Peyer's patch (tissue), 4 donors: ENCODE measurements around the gene KCNMA1. TPM values are rescaled to one million over a fixed set of nuclear protein-coding genes. Genes with fewer than 3 reads are reported as not detected.

Experiments
- DNase-seq, 3 donors: peaks; one replicate each; pipeline ENCODE4 v3.0.0-alpha.2; 2017 to 2019
- H3K27ac ChIP-seq, 4 donors: fragments of 200-600 bp; sonication (generic); one replicate each; pipeline ENCODE4 v1.5.1; 2016 to 2019
- H3K27me3 ChIP-seq, 2 donors: fragments of 200-600 bp; sonication (generic); one replicate each; pipeline ENCODE4 v1.5.1; 2019
- H3K36me3 ChIP-seq, 3 donors: fragments of 200-600 bp; sonication (generic); one replicate each; pipeline ENCODE4 v1.5.1; 2016 to 2019
- H3K4me1 ChIP-seq, 4 donors: fragments of 200-600 bp; sonication (generic); one replicate each; pipeline ENCODE4 v1.5.1; 2016 to 2019
- H3K4me3 ChIP-seq, 4 donors: fragments of 200-600 bp; sonication (generic); 1 replicate in 3 of 4; 2 replicates in 1 of 4; pipeline ENCODE4 v1.5.1; 2016 to 2019; ENCODE audit warnings: mild to moderate bottlenecking in 1 of 4
- H3K9me3 ChIP-seq, 4 donors: fragments of 200-600 bp; sonication (generic); one replicate each; pipeline ENCODE4 v1.5.1; 2016 to 2019; ENCODE audit warnings: mild to moderate bottlenecking in 1 of 4
- POLR2A ChIP-seq, 2 donors: fragments of 450-650 bp; IDR thresholded peaks; one replicate each; pipeline ENCODE4 v1.5.1; 2017; ENCODE audit warnings: antibody characterized with exemption in 2 of 2, mild to moderate bottlenecking in 2 of 2, moderate library complexity in 2 of 2
- total RNA-seq, 4 donors: library from RNA; depleted of rRNA; stranded (reverse); fragments of >200 nt; gene quantifications; one replicate each; pipeline ENCODE4 v1.1.0, GENCODE V29; 2016
- TF ChIP-seq, protein P1 (sequence below), 6 experiments: fragments of 450-650 bp in 4 of 6; fragments of 200-600 bp in 2 of 6; sonication (generic) in 1 of 6; IDR thresholded peaks; one replicate each; pipeline ENCODE4 v1.5.1; 2017 to 2019; ENCODE audit warnings: antibody characterized with exemption in 6 of 6, mild to moderate bottlenecking in 3 of 6, moderate library complexity in 1 of 6

KCNMA1 gene
- total RNA-seq, 4 donors from 2014 or later, result 17.8 to 29.1 (median 23.9) TPM

GRCh38 chr10:77195101-77195500 lies 442.5 kb downstream of the KCNMA1 start:
- H3K27ac ChIP-seq, result peak overlapping the region in 1 of 4 donors; percentile 65
- TF ChIP-seq POLR2A (IDR thresholded peaks at IDR 0.05), result no peak
- TF ChIP-seq, protein P1, sequence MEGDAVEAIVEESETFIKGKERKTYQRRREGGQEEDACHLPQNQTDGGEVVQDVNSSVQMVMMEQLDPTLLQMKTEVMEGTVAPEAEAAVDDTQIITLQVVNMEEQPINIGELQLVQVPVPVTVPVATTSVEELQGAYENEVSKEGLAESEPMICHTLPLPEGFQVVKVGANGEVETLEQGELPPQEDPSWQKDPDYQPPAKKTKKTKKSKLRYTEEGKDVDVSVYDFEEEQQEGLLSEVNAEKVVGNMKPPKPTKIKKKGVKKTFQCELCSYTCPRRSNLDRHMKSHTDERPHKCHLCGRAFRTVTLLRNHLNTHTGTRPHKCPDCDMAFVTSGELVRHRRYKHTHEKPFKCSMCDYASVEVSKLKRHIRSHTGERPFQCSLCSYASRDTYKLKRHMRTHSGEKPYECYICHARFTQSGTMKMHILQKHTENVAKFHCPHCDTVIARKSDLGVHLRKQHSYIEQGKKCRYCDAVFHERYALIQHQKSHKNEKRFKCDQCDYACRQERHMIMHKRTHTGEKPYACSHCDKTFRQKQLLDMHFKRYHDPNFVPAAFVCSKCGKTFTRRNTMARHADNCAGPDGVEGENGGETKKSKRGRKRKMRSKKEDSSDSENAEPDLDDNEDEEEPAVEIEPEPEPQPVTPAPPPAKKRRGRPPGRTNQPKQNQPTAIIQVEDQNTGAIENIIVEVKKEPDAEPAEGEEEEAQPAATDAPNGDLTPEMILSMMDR (IDR thresholded peaks at IDR 0.05), result no peak
- DNase-seq, result no peak
- H3K4me3 ChIP-seq, result no peak overlapping the region
- H3K27me3 ChIP-seq, result no peaks in the 10 kb centered on the region
- no peaks in the 10 kb centered on the region for H3K36me3 ChIP-seq
- H3K4me1 ChIP-seq, result no peaks in the 10 kb centered on the region
- no peaks in the 10 kb centered on the region for H3K9me3 ChIP-seq

GRCh38 chr10:77193001-77193400 lies 444.6 kb downstream of the KCNMA1 start:
- Histone ChIP-seq H3K9me3 (no peaks in the 10 kb centered on the region), H3K36me3 (no peaks in the 10 kb centered on the region), H3K4me1 (no peaks in the 10 kb centered on the region), H3K4me3 (no peak overlapping the region), H3K27me3 (no peaks in the 10 kb centered on the region), H3K27ac (peak overlapping the region in 1 of 4 donors; percentile 65)
- no peak for TF ChIP-seq POLR2A (IDR thresholded peaks at IDR 0.05)
- TF ChIP-seq, protein P1 (IDR thresholded peaks at IDR 0.05), result no peak
- no peak for DNase-seq

DNA sequence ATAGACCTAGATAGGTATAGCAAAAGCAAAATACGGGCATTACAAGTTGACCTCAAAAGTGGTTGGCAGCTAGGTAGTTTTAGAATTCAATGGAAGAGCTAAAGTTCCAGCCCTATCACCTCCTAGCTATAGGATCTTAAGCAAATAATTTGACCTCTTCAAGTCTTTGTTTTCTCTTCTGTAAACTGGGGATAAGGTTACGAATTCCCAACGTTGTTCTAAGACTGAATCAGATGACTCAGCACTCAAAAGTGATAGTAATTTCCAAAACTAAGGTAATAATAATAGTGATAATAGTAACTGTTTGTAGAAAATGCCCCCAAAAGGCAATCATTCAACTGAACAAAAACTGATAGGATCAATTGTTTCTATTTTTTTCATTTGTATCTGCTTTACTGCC lies 445.2 kb downstream of the KCNMA1 start:
- TF ChIP-seq POLR2A (IDR thresholded peaks at IDR 0.05), result no peak
- TF ChIP-seq, protein P1 (IDR thresholded peaks at IDR 0.05), result no peak
- H3K4me3 ChIP-seq, result no peak overlapping the region
- DNase-seq, result no peak
- H3K36me3 ChIP-seq, result no peaks in the 10 kb centered on the region
- no peaks in the 10 kb centered on the region for H3K27me3 ChIP-seq
- no peaks in the 10 kb centered on the region for H3K4me1 ChIP-seq
- H3K9me3 ChIP-seq, result no peaks in the 10 kb centered on the region
- peak overlapping the region in 1 of 4 donors; percentile 65 for H3K27ac ChIP-seq

DNA sequence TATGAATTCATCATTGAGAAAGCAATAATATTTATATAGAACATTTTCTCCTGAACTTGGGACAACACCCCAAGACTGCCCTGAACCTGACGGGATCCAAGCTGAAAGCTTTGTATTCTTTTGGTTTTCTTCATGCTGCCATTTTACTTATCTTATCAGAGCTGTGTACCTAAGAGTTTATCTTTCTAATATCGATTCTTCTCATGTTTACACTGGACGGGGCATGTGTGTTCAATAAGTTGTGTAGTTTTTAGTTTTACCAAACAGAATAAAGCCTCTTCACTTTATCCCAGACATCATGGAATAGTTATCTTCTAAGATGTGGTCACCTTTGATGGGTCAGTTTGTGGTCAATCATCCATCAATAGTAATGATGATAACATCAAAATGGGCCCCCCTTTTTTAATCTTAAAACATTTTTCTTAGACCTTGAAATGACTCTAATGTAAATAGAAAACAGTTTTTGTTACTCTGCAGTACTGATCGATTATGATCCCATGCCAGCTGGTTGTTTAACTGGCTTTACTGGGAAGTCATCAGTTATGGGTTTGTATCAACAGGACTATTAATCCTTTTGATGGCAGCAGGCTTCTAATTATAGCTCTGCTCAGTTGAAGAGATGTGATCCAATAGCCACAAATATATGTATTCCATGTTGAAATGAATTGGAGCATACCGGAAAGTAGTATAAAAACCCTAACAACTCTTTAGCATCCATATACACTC lies 446.1 kb downstream of the KCNMA1 start:
- no peaks in the 10 kb centered on the region for H3K36me3 ChIP-seq
- no peaks in the 10 kb centered on the region for H3K4me1 ChIP-seq
- H3K27me3 ChIP-seq, result no peaks in the 10 kb centered on the region
- no peak for DNase-seq
- no peak overlapping the region for H3K4me3 ChIP-seq
- H3K9me3 ChIP-seq, result no peaks in the 10 kb centered on the region
- TF ChIP-seq, protein P1 (IDR thresholded peaks at IDR 0.05), result no peak
- no peak for TF ChIP-seq POLR2A (IDR thresholded peaks at IDR 0.05)
- peak overlapping the region in 1 of 4 donors; percentile 65 for H3K27ac ChIP-seq

DNA sequence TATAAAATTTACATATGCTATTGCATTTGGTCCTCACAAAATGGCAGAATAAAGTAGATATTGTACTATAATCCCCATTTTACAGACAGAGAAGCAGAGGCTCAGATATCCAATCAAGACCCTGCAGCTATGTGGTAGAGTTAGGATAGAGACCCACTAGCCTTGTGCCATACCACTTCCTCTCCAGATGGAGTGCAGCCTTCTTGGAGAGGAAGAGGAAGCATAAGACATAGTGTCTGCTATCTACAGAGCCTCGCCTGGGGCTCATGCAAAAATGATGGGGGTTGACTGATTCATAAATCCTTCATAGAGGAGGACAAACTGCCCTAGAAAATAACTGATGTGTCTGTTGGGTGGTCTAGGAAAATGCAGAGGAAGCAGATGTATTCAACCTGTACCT lies 447.3 kb downstream of the KCNMA1 start:
- Histone ChIP-seq H3K36me3 (no peaks in the 10 kb centered on the region), H3K4me1 (no peaks in the 10 kb centered on the region), H3K4me3 (no peak overlapping the region), H3K9me3 (no peaks in the 10 kb centered on the region), H3K27me3 (no peaks in the 10 kb centered on the region), H3K27ac (no peak overlapping the region)
- TF ChIP-seq, protein P1 (IDR thresholded peaks at IDR 0.05), result no peak
- no peak for TF ChIP-seq POLR2A (IDR thresholded peaks at IDR 0.05)
- DNase-seq, result no peak
